ENCODE results near the gene RPP25L. TPM values are rescaled to one million over a fixed set of nuclear protein-coding genes. Genes with fewer than 3 reads are reported as not detected.

The RPP25L gene
- total and polyA plus RNA-seq, 2 experiments from 2014 or later = 16.4 to 25.1 TPM

GRCh38 chr9:34568133-34568532, 43.8 kb downstream of the RPP25L start:
- H3K27me3 Mint-ChIP-seq (ENCODE audit: insufficient read depth, low read depth, poor library complexity) = peaks cover 26% of the 10 kb centered on the region
- Histone ChIP-seq H3K4me1 (ENCODE audit: insufficient read depth) (peaks cover 16% of the 10 kb centered on the region; the same call in 1 of the 2 replicates), H3K79me2 (replicated peaks; ENCODE audit: insufficient read depth) (no peaks in the 10 kb centered on the region), H2AFZ (no peak overlapping the region), H3K4me3 (no peak overlapping the region), H3K27me3 (ENCODE audit: insufficient read depth) (no peaks in the 10 kb centered on the region), H3K4me2 (no peak overlapping the region), H4K20me1 (replicated peaks; ENCODE audit: insufficient read depth) (no peaks in the 10 kb centered on the region; the same call in 1 of the 2 replicates), H3K36me3 (ENCODE audit: insufficient read depth) (no peaks in the 10 kb centered on the region), H3K27ac (ENCODE audit: low read depth) (no peak overlapping the region), H3K9me2 (ENCODE audit: insufficient read depth) (no peaks in the 10 kb centered on the region), H3F3A (replicated peaks; ENCODE audit: low read depth) (no peaks in the 10 kb centered on the region)
- no peaks in the 10 kb centered on the region; the same call in 2 of the 3 replicates for H3K36me3 Mint-ChIP-seq (ENCODE audit: low read depth)
- no peak; the same call in 2 of the 3 replicates for ATAC-seq
- TF ChIP-seq, protein P1, sequence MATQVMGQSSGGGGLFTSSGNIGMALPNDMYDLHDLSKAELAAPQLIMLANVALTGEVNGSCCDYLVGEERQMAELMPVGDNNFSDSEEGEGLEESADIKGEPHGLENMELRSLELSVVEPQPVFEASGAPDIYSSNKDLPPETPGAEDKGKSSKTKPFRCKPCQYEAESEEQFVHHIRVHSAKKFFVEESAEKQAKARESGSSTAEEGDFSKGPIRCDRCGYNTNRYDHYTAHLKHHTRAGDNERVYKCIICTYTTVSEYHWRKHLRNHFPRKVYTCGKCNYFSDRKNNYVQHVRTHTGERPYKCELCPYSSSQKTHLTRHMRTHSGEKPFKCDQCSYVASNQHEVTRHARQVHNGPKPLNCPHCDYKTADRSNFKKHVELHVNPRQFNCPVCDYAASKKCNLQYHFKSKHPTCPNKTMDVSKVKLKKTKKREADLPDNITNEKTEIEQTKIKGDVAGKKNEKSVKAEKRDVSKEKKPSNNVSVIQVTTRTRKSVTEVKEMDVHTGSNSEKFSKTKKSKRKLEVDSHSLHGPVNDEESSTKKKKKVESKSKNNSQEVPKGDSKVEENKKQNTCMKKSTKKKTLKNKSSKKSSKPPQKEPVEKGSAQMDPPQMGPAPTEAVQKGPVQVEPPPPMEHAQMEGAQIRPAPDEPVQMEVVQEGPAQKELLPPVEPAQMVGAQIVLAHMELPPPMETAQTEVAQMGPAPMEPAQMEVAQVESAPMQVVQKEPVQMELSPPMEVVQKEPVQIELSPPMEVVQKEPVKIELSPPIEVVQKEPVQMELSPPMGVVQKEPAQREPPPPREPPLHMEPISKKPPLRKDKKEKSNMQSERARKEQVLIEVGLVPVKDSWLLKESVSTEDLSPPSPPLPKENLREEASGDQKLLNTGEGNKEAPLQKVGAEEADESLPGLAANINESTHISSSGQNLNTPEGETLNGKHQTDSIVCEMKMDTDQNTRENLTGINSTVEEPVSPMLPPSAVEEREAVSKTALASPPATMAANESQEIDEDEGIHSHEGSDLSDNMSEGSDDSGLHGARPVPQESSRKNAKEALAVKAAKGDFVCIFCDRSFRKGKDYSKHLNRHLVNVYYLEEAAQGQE (IDR thresholded peaks at IDR 0.05; ENCODE audit: unreplicated experiment) = no peak
- TF ChIP-seq CTCF (conservative IDR thresholded peaks at IDR 0.05; ENCODE audit: low read depth in 2 of 2) (no peak), EZH2phosphoT487 (IDR thresholded peaks at IDR 0.05; ENCODE audit: unreplicated experiment) (no peak), ZNF462 (CRISPR knock-in tag; IDR thresholded peaks at IDR 0.05) (no peak), JUNB (IDR thresholded peaks at IDR 0.05; ENCODE audit: unreplicated experiment) (no peak), STAT1 (IDR thresholded peaks at IDR 0.05; ENCODE audit: unreplicated experiment) (no peak), EZH2 (IDR thresholded peaks at IDR 0.05; ENCODE audit: low read depth, unreplicated experiment) (no peak), ZNF331 (CRISPR knock-in tag; IDR thresholded peaks at IDR 0.05; ENCODE audit: low read depth) (no peak), NANOG (IDR thresholded peaks at IDR 0.05; ENCODE audit: borderline replicate concordance) (no peak), POLR2AphosphoS5 (IDR thresholded peaks at IDR 0.05; ENCODE audit: low read depth) (no peak), CREB1 (CRISPR knock-in tag; IDR thresholded peaks at IDR 0.05; ENCODE audit: low read depth) (no peak), ZNF114 (CRISPR knock-in tag; IDR thresholded peaks at IDR 0.05) (no peak)
- TF ChIP-seq, protein P2, sequence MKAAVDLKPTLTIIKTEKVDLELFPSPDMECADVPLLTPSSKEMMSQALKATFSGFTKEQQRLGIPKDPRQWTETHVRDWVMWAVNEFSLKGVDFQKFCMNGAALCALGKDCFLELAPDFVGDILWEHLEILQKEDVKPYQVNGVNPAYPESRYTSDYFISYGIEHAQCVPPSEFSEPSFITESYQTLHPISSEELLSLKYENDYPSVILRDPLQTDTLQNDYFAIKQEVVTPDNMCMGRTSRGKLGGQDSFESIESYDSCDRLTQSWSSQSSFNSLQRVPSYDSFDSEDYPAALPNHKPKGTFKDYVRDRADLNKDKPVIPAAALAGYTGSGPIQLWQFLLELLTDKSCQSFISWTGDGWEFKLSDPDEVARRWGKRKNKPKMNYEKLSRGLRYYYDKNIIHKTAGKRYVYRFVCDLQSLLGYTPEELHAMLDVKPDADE (IDR thresholded peaks at IDR 0.05) = no peak
- DNase-seq (ENCODE audit: low spot score) = no peak
- H3K4me3 Mint-ChIP-seq = no peak overlapping the region
- peaks cover 48% of the 10 kb centered on the region for H3K4me1 Mint-ChIP-seq
- H3K9me3 Mint-ChIP-seq = no peaks in the 10 kb centered on the region; the same call in 2 of the 3 replicates
- no peak overlapping the region for H3K27ac Mint-ChIP-seq
